ENCODE results near the gene VWA3B. TPM values are rescaled to one million over a fixed set of nuclear protein-coding genes. Genes with fewer than 3 reads are reported as not detected.

The VWA3B gene
- total RNA-seq, 2 experiments from 2014 or later: not detected

- ChIA-PET POLR2A (interaction anchor here (0.6 to 1.1 kb wide), 2 partner anchors 9 to 36 kb away, joined by 3 to 5 read pairs; no protein-coding TSS in a partner anchor), CTCF (ENCODE audit: unreplicated experiment) (no interaction called here)
- Histone ChIP-seq H4K20me1 (ENCODE audit: insufficient read depth, low read length) (no peaks in the 10 kb centered on the region), H3K4me2 (ENCODE audit: low read length) (no peak overlapping the region), H3K9me2 (ENCODE audit: insufficient read depth, low read length) (no peaks in the 10 kb centered on the region), H3K4me3 (ENCODE audit: low read depth, low read length, poor library complexity, severe bottlenecking) (no peak overlapping the region), H2AFZ (ENCODE audit: low read length) (no peak overlapping the region), H3K27ac (ENCODE audit: low read depth, low read length, poor library complexity, severe bottlenecking) (no peak overlapping the region), H3K9me3 (ENCODE audit: low read length) (no peaks in the 10 kb centered on the region), H3K36me3 (ENCODE audit: insufficient read depth, low read length) (no peaks in the 10 kb centered on the region), H3K79me2 (ENCODE audit: insufficient read depth, low read depth, low read length) (no peaks in the 10 kb centered on the region), H3K4me1 (ENCODE audit: insufficient read depth, low read length, poor library complexity, severe bottlenecking) (no peaks in the 10 kb centered on the region)
- intact Hi-C loops (cut with micrococcal nuclease; ENCODE audit: unreplicated experiment): no loop called here
- BruUV-seq (replicated peaks): no TSS peak
- no peak for TF ChIP-seq CTCF (conservative IDR thresholded peaks at IDR 0.05; ENCODE audit: low read length)
- no peak for TF ChIP-seq EZH2phosphoT487 (IDR thresholded peaks at IDR 0.05; ENCODE audit: borderline replicate concordance, low read depth, low read length)
- no peak for DNase-seq (ENCODE audit: low spot score)
Measured at GRCh38 chr2:98177986-98178385, 91.0 kb downstream of the VWA3B start.

- no peak overlapping the region for H3K27ac ChIP-seq (ENCODE audit: low read depth, low read length, poor library complexity, severe bottlenecking)
- H3K9me2 ChIP-seq (ENCODE audit: insufficient read depth, low read length): no peaks in the 10 kb centered on the region
- H2AFZ ChIP-seq (ENCODE audit: low read length): no peak overlapping the region
- no peaks in the 10 kb centered on the region for H3K9me3 ChIP-seq (ENCODE audit: low read length)
- intact Hi-C loops (cut with micrococcal nuclease; ENCODE audit: unreplicated experiment): no loop called here
- no TSS peak for BruUV-seq (replicated peaks)
- no peak for DNase-seq (ENCODE audit: low spot score)
- no peaks in the 10 kb centered on the region for H4K20me1 ChIP-seq (ENCODE audit: insufficient read depth, low read length)
- TF ChIP-seq CTCF (conservative IDR thresholded peaks at IDR 0.05; ENCODE audit: low read length) (no peak), EZH2phosphoT487 (IDR thresholded peaks at IDR 0.05; ENCODE audit: borderline replicate concordance, low read depth, low read length) (no peak)
- no peaks in the 10 kb centered on the region for H3K36me3 ChIP-seq (ENCODE audit: insufficient read depth, low read length)
- no peaks in the 10 kb centered on the region for H3K4me1 ChIP-seq (ENCODE audit: insufficient read depth, low read length, poor library complexity, severe bottlenecking)
- CTCF ChIA-PET (ENCODE audit: unreplicated experiment): no interaction called here
- no peak overlapping the region for H3K4me3 ChIP-seq (ENCODE audit: low read depth, low read length, poor library complexity, severe bottlenecking)
- POLR2A ChIA-PET: no interaction called here
- no peaks in the 10 kb centered on the region for H3K79me2 ChIP-seq (ENCODE audit: insufficient read depth, low read depth, low read length)
- H3K4me2 ChIP-seq (ENCODE audit: low read length): no peak overlapping the region
Measured at GRCh38 chr2:98180456-98180855, 93.5 kb downstream of the VWA3B start.

GRCh38 chr2:98181346-98181745, 94.4 kb downstream of the VWA3B start:
- no peaks in the 10 kb centered on the region for H4K20me1 ChIP-seq (ENCODE audit: insufficient read depth, low read length)
- no TSS peak for BruUV-seq (replicated peaks)
- H2AFZ ChIP-seq (ENCODE audit: low read length): no peak overlapping the region
- no peaks in the 10 kb centered on the region for H3K9me2 ChIP-seq (ENCODE audit: insufficient read depth, low read length)
- H3K4me1 ChIP-seq (ENCODE audit: insufficient read depth, low read length, poor library complexity, severe bottlenecking): no peaks in the 10 kb centered on the region
- no peak overlapping the region for H3K4me2 ChIP-seq (ENCODE audit: low read length)
- intact Hi-C loops (cut with micrococcal nuclease; ENCODE audit: unreplicated experiment): no loop called here
- TF ChIP-seq CTCF (conservative IDR thresholded peaks at IDR 0.05; ENCODE audit: low read length) (no peak), EZH2phosphoT487 (IDR thresholded peaks at IDR 0.05; ENCODE audit: borderline replicate concordance, low read depth, low read length) (no peak)
- H3K79me2 ChIP-seq (ENCODE audit: insufficient read depth, low read depth, low read length): no peaks in the 10 kb centered on the region
- H3K27ac ChIP-seq (ENCODE audit: low read depth, low read length, poor library complexity, severe bottlenecking): no peak overlapping the region
- no peaks in the 10 kb centered on the region for H3K9me3 ChIP-seq (ENCODE audit: low read length)
- ChIA-PET CTCF (ENCODE audit: unreplicated experiment) (no interaction called here), POLR2A (no interaction called here)
- no peak overlapping the region for H3K4me3 ChIP-seq (ENCODE audit: low read depth, low read length, poor library complexity, severe bottlenecking)
- DNase-seq (ENCODE audit: low spot score): no peak
- no peaks in the 10 kb centered on the region for H3K36me3 ChIP-seq (ENCODE audit: insufficient read depth, low read length)
